GM18519 (cell line): Measurements from ENCODE around the gene DPCD.

Experiments used
- ATAC-seq: cut with Tn5 transposase; IDR thresholded peaks from one replicate; pipeline ENCODE4 v1.9.1; 2021; ENCODE audit warnings: mild to moderate bottlenecking, moderate library complexity; ENCODE audit not compliant: unreplicated experiment, low FRiP score

Gene DPCD

GRCh38 chr10:101566333-101567164 lies 21.6 kb upstream of the DPCD start:
- no peak for ATAC-seq

DNA sequence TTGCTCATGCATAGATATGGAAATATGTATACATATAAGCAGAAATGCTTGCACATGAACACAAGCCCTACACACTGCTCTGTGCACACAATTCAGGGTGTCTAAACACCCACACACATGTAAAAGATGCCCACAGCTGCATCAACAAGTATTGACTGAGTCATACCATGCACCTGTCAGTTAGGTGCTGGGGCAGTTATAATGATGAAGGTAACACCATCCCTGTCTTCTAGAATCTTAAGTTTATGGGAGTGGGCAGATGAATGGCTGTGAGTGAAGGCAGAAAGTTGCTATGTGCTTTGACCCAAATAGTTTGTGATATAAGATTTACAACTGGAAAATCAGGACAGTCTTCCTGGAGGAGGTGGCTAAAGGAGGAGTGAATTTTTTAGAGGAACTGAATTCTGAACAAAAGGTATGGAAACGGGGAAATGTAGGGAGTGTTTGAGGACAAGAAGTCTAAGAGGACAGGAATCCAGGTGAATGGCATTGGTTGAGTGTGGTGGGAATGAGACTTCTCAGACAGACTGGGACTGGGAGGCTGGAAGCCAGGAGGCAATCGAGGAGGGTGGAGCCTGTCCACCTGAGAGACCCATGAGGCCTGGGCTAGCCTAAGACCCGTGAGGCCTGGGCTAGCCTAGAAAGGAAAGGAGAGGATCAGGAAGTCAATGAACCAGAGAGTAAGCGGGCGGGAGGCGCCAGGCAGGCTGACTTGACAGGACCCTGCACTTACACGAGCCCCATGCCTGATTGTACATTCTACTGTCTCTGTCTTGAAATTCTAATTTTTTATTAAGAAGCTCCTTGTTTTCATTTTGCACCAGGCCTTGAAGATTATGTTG lies 20.7 kb upstream of the DPCD start:
- ATAC-seq: no peak

DNA sequence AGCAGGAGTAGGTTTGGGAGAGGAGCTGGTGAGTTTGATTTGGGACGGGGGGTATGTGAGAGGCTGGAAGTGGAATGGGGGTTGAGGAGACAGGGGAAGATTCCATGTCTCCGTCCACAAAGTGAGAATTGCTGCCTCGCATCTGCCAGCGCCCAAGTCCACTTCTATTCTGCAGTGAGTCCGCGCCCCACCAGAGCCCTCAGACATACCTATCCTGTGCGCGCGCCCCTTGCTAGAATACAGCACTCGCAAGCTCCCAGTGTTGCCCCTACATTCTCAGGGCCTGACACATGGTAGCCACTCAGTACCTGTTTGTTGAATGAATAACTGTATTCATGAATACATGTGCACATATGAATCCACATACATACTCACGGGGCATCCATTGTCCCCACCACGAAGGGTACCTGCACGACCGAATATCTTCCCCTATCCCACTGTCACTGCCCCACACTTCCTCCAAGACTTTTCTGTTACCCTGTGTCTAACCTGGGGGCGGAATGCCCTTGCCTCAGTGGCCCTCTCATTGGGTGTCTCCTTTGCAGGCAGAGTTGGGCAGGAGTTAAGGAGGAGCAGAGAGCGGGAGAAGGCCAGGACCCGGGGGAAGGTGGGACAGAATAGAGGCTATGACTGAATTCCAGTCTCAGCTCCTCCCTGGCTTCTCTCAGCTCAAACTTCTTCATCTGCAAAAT lies 19.9 kb upstream of the DPCD start:
- no peak for ATAC-seq

DNA sequence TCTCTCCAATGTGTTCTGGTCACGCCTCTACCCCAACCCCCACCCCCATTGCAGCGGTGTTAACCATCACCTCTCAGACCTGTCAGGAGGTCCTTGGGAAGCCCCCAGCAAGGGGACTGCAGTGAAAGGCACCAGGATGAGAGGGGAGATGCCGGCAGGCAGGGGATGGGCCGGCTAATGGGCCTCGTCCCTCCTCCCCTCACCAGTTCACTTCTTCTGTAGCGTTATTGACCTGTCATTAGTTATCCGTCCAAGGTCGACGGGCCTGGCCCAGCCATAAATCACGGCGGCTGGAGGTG lies 18.8 kb upstream of the DPCD start:
- ATAC-seq: no peak

DNA sequence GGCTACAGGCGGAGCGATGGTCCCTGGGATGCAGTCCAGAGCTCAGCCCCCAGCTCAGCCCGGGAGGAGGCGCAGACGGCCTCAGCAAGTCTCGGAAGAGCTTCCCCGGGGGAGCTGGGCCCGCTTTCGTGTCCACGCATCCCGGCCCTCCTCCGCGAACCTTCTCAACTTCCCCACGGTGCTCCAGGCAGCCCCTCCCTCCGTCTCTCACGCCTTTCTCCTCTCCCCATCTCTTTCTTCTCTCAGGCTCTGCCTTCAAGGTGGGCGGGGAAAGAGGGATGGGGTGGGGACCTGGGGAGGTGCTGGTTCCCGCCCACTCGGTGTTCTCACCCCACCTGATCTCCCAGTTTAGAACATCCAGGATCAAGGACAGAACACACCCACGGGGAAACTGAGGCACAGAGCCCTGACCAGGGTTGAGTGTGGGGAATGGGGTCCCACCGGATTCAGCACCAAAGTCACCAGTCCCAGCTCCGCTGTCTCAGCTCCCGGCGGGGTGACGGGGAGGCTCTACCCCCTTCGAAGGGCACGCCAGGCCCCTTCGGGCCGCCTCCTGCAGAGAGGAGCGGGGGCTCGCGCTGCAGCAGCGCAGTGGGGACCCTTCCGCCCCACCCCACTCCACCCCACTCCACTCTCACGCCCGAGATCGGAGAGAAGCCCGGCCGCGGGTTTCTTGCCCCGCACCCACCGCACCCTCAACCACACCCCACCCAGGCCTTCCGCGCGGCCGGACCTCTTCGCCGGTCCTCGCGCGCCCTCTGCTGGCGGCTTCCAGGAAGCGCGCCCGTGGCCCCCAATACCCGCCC lies 18.3 kb upstream of the DPCD start:
- ATAC-seq: no peak

DNA sequence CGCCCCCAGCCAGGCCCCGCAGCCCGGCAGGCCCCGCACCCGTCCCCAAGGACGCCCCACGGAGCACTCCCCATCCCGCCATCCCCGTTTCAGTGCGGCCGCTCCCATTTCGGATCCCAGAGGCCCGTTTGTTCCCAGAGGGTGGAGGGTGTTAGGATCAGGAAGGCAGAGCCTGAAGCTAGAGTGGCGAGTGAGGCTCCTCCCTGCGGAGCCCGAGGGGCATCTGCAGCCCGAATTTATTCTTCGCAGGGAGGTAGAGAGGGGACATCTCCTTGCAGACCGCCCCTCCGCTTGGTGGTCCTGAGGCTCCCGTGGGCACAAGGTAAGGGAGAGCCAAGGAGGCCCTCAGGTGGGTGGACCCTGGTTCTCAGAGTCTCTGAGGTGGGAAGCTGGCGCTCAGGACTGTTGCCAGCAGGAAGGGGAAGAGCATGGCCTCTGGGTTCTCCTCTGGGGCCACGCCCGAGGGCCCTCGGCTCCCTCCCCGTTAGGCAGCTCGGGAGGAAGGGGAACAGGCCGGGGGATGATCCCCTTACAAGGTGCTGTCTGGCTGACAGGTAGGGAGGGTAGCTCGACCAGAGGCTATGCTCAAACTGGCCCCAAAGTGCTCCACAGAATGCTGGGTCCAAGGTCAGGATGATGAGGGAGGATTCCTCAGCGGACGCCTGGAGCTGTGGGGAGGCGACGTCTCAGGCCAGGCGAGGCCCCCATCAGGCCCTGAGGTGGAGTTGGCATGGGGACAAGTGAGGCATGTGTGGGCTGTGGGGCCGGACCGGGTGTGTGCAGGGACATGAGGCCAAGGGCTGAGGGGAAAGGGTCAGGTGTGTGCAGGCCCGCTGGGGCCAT lies 17.5 kb upstream of the DPCD start:
- ATAC-seq: no peak

DNA sequence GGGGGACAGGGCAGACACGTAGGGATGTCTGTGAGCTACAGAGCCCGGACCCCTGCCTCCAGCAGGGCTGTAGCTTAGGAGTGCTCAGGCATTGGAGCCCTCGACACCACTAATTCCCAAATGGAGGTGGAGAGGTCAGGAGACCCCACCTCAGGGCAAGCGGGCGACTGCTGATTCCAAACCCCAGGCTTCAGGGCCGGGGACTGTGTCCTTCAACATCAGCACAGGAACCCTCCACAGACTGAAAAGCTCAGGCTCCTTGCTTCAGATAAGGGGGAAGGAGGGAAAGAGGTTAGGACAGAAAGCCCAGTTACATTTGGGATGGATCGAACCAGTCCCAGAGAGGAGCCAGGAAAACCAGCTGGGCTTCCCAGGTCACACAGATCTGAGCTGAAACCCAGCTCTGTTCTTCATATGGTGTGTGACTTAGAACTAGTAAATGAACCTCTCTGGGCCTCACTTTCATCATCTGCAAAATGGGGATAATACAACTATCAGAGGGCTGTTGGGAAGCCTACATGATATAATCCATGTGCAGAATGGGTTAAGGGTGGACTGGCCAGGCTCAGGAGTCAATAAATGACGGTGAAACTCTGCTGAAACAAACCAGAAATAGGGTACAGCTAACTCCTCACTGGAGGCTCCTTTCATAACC lies 16.7 kb upstream of the DPCD start:
- ATAC-seq: no peak

DNA sequence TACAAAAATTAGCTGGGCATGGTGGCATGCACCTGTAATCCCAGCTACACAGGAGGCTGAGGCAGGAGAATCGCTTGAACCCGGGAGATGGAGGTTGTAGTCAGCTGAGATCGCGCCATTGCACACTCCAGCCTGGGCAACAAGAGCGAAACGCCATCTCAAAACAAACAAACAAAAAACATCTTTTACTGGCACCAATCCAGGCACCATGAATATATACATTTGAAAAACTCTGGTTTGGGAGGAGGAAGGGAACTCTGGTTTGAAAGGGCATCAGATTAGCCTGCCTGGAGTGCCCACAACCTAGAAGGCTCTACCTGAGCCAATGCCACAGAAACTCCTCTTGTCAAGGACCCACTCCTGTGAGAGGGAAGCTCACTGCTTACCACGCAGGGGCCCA lies 16.0 kb upstream of the DPCD start:
- ATAC-seq: no peak

GRCh38 chr10:101572785-101573184 lies 15.3 kb upstream of the DPCD start:
- ATAC-seq: no peak

GRCh38 chr10:101573885-101574753 lies 14.0 kb upstream of the DPCD start:
- ATAC-seq: no peak

DNA sequence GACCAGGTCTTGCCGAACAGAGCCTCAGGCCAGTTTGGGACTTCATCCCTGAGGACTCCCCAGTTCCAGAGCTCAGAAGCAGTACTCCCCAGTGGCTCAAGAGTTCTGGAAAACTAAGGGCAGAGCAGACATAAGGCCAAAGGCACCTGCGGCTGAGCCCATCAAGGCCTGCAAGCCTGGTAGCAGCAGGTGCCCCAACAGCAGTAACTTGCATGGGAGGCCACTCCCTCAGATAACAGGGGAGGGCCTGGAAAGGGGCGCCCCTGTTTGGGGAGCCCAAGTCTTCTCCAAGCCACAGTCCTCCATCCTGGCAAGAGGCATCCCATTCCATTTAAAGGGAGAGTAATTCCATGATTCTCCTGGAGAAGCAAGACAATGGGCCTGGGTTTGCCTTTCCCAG lies 13.0 kb upstream of the DPCD start:
- ATAC-seq: no peak

DNA sequence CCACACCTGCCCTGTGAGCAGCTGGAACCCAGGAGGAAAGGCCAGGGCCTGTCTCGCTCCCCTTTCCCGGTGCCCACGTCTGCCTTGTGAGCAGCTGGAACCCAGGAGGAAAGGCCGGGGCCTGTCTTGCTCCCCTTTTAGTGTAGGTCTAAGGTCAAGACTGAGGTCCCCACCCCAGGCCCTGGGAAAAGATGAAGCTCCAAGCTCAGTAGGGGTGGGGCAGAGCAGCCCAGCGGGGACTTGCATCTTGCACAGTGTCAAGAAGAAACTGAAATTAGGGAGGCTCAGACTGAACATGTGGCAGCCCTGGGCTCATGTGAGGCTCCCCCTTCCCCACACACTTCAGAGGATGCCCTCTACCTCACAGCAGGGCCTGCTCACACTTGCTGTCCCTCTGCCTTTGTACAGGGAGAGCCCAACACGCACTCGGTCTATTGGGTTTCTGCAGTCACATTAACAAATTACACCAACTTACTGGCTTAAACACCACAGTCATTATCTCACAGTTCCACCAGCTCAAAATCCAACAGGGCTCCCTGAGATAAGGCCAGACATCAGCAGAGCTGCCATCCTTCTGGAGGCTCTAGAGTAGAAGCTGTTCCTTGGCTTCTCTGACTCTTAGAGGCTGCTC lies 12.4 kb upstream of the DPCD start:
- no peak for ATAC-seq

- ATAC-seq: no peak
Observed at GRCh38 chr10:101576211-101576863, 11.8 kb upstream of the DPCD start.

- ATAC-seq: no peak
Observed at GRCh38 chr10:101577121-101577871, 10.8 kb upstream of the DPCD start.

DNA sequence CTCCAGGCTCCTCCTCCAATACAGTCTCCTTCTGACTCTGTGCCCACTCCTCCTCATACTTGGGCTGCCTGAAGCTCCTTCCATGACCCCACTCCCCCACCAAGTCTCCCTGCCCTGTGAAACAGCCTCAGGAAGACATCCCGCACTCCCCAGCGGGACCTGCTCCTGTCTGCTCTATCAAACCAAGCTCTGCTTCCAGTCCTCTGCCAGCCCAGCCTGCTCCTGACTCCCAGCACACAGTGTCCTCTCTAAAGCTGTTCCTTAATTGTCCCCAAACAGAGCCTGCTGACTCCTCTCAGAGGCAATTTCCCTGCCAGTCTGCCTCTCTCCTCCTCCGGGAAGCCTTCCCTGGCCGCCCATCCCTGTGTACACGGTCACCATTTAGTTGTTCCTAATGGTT lies 9.9 kb upstream of the DPCD start:
- no peak for ATAC-seq

DNA sequence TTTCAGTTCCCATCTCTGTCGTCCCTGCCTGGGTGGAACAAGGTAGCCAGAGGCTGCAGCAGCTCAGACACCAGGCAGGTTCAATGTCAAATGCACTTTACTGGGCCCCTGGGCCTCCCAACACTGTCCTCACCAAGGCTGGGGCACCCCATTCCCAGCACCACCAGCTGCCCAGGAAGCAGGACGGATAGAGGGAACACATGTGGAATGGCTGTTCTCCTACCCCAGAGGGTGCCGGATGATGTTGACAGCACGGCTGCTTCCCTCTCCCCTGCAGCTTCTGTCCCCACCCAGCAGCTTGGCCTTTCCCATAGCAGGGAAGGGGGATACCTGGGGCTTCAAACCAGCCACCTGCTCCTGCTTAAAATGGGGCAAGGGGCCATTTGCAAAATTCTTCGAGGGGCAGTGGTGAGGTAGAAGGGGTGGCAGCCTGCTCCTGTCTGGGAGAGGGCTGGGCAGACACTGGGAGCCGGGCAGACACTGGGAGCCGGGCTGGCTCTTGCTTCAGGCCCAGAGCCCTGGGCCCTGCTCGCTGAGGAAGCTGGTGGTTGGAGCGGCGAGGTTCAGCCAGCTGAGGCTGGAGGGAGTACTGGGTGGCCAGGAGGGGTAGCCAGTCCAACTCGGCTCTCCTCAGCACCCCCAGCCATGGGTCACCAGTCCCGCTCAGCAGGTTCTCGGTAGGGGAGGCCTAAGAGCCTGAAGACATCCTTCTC lies 9.2 kb upstream of the DPCD start:
- no peak for ATAC-seq
